ENCODE data around the gene RBM6.

DNA sequence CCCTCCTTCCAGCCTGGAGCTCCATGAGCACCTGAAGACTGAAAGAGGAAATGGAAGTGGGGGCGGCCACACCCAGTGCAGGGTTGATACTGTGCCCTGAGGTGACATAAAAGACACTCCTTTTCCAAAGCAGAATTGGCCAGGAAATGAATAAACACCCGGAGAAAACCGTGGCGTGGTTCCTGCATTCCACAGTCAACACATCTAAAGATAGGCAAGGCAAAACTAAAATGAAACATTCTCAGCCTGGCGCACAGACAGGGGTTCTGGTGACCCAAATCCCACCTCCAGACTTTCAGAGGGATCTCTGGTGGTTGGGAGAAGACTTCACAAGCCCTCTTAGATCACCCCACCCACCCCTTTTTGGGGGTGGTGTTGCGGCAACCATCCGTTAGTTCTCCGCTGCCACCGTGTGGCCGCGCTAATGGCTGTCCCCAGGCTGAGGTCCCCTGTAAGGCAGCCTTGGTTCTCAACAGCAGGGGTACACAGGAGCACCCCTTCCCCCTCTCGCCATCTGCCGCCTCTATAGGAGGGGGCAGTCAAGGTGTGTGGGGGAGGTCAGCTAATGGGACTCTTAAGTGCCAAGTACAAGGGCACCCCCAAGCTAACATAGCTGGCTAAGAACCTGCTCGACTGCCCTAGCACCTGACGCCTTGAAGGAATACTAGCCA is 33.7 kb upstream of the RBM6 start:
- TF ChIP-seq, protein P1, sequence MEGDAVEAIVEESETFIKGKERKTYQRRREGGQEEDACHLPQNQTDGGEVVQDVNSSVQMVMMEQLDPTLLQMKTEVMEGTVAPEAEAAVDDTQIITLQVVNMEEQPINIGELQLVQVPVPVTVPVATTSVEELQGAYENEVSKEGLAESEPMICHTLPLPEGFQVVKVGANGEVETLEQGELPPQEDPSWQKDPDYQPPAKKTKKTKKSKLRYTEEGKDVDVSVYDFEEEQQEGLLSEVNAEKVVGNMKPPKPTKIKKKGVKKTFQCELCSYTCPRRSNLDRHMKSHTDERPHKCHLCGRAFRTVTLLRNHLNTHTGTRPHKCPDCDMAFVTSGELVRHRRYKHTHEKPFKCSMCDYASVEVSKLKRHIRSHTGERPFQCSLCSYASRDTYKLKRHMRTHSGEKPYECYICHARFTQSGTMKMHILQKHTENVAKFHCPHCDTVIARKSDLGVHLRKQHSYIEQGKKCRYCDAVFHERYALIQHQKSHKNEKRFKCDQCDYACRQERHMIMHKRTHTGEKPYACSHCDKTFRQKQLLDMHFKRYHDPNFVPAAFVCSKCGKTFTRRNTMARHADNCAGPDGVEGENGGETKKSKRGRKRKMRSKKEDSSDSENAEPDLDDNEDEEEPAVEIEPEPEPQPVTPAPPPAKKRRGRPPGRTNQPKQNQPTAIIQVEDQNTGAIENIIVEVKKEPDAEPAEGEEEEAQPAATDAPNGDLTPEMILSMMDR (conservative IDR thresholded peaks at IDR 0.05; ENCODE audit: low read depth, low read length), result peak; percentile 66
- TF ChIP-seq MAFK (IDR thresholded peaks at IDR 0.05; ENCODE audit: low read depth, low read length), result no peak
- TF ChIP-seq POLR2A (IDR thresholded peaks at IDR 0.05; ENCODE audit: low read depth, low read length), result no peak
- peak; percentile 48; the same call in 1 of the 2 replicates for TF ChIP-seq CEBPB (IDR thresholded peaks at IDR 0.05; ENCODE audit: low read depth, low read length)
- TF ChIP-seq, protein P2, sequence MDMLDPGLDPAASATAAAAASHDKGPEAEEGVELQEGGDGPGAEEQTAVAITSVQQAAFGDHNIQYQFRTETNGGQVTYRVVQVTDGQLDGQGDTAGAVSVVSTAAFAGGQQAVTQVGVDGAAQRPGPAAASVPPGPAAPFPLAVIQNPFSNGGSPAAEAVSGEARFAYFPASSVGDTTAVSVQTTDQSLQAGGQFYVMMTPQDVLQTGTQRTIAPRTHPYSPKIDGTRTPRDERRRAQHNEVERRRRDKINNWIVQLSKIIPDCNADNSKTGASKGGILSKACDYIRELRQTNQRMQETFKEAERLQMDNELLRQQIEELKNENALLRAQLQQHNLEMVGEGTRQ (IDR thresholded peaks at IDR 0.05; ENCODE audit: low read depth, low read length), result no peak
